K562 (cell line): Measurements from ENCODE around the gene ABI2. TPM values are rescaled to one million over a fixed set of nuclear protein-coding genes. Genes with fewer than 3 reads are reported as not detected.

Source experiments
- ATAC-seq: fragments of 200-7000 bp; cut with Tn5 transposase; 3 replicates; pipeline ENCODE4 v1.9.1; 2020; ENCODE audit warnings: moderate library complexity
- BruUV-seq: library from RNA; stranded (reverse); fragments of 400-500 nt; replicated peaks from 2 replicates; lab custom pipeline; 2021; lab: Mats Ljungman, UMichigan
- CTCF ChIA-PET: fragments of 300-600 bp; formaldehyde crosslinking; extraction: SDS; loops from one replicate; lab custom pipeline; 2021; ENCODE audit warnings: low intra/inter-chr PET ratio; lab: Yijun Ruan, JAX
- POLR2A ChIA-PET: fragments of 300-600, 350-650 bp; sonication (Branson Sonifier 250); formaldehyde crosslinking; extraction: SDS; loops from one replicate; lab custom pipeline; 2021; ENCODE audit warnings: antibody characterized with exemption, inconsistent platforms; lab: Yijun Ruan, JAX
- DNase-seq, 4 experiments: peaks; one replicate each; pipeline versions ENCODE4 v3.0.0 to v3.0.0-alpha.2; 2011 to 2018; ENCODE audit warnings: low spot score in 3 of 4, mixed read lengths in 3 of 4; ENCODE audit errors: extremely low read depth in 1 of 4
- FAIRE-seq: peaks from 2 replicates; lab custom pipeline; 2011; peaks lifted over from hg19 to GRCh38; lab: Jason Lieb, UNC
- H2AFZ ChIP-seq: 2 replicates; pipeline ENCODE4 v1.6.0; 2011; ENCODE audit warnings: low read depth, low read length, control low read depth, inconsistent platforms
- H3K27ac ChIP-seq: fragments of 200-600 bp; 3 replicates; pipeline ENCODE4 v1.8.0; 2011; ENCODE audit warnings: low read depth, mild to moderate bottlenecking, control low read depth, inconsistent platforms, low read length, moderate library complexity, mixed read lengths; ENCODE audit errors: extremely low read depth
- H3K27me3 ChIP-seq, 2 experiments: fragments of 300-600 bp in 1 of 2; 2 replicates in 1 of 2; 3 replicates in 1 of 2; pipeline versions ENCODE4 v1.6.0 to v1.8.0; 2011; ENCODE audit warnings: inconsistent platforms in 2 of 2, low read length in 2 of 2, mild to moderate bottlenecking in 1 of 2, mixed read lengths in 1 of 2, moderate library complexity in 1 of 2; ENCODE audit not compliant: control insufficient read depth in 2 of 2, insufficient read depth in 2 of 2
- H3K36me3 ChIP-seq: fragments of 300-600 bp; 3 replicates; pipeline ENCODE4 v1.8.0; 2011; ENCODE audit warnings: mild to moderate bottlenecking, low read length, inconsistent platforms; ENCODE audit not compliant: control insufficient read depth, insufficient read depth
- H3K4me1 ChIP-seq, 2 experiments: fragments of 200-600 bp in 1 of 2; replicated peaks in 1 of 2; 2 replicates in 1 of 2; 3 replicates in 1 of 2; pipeline versions ENCODE4 v1.5.1 to v1.8.0; 2011; ENCODE audit warnings: inconsistent platforms in 2 of 2, low read length in 2 of 2, mild to moderate bottlenecking in 1 of 2, mixed read lengths in 1 of 2, moderate library complexity in 1 of 2; ENCODE audit not compliant: control insufficient read depth in 2 of 2, insufficient read depth in 2 of 2
- H3K4me2 ChIP-seq: 2 replicates; pipeline ENCODE4 v1.6.1; 2011; ENCODE audit warnings: low read length, control low read depth, inconsistent platforms, mixed read lengths; ENCODE audit not compliant: insufficient read depth
- H3K4me3 ChIP-seq: fragments of 200-600 bp; sonication (generic), shearing (Covaris generic); 2 replicates; pipeline ENCODE4 v1.5.1; 2016; ENCODE audit warnings: control low read depth, inconsistent platforms
- H3K79me2 ChIP-seq: fragments of 200-600 bp; 3 replicates; pipeline ENCODE4 v1.8.0; 2011; ENCODE audit warnings: low read length, inconsistent platforms; ENCODE audit not compliant: control insufficient read depth, insufficient read depth
- H3K9ac ChIP-seq, 2 experiments: 2 replicates each; pipeline versions ENCODE4 v1.6.0 to v1.6.1; 2011; ENCODE audit warnings: low read depth in 2 of 2, low read length in 2 of 2, control low read depth in 1 of 2, inconsistent platforms in 1 of 2, mild to moderate bottlenecking in 1 of 2, mixed read lengths in 1 of 2; ENCODE audit not compliant: insufficient read depth in 1 of 2
- H3K9me1 ChIP-seq: one replicate; pipeline ENCODE4 v1.6.0; 2011; ENCODE audit warnings: inconsistent platforms, mild to moderate bottlenecking, low read length, moderate library complexity; ENCODE audit not compliant: control insufficient read depth, insufficient read depth
- H3K9me3 ChIP-seq: replicated peaks from 2 replicates; pipeline ENCODE4 v1.5.1; 2011; ENCODE audit warnings: low read depth, low read length, inconsistent platforms; ENCODE audit not compliant: control insufficient read depth, insufficient read depth
- H4K20me1 ChIP-seq: replicated peaks from 2 replicates; pipeline ENCODE4 v1.6.1; 2011; ENCODE audit warnings: low read length, inconsistent platforms, mixed read lengths; ENCODE audit not compliant: control insufficient read depth, insufficient read depth
- ELF1 ChIP-seq: fragments of 200-800 bp; sonication (Bioruptor generic); IDR thresholded peaks from 2 replicates; pipeline ENCODE4 v1.6.1; 2016; ENCODE audit warnings: missing genetic modification characterization, missing compliant biosample characterization
- ZBTB1 ChIP-seq: sonication (generic); formaldehyde crosslinking; IDR thresholded peaks from 2 replicates; pipeline ENCODE4 v1.8.1; 2023; ENCODE audit warnings: missing genetic modification reagents, low read depth, mild to moderate bottlenecking, borderline replicate concordance
- WGBS: fragments of 100-300 bp; shearing (Covaris generic); methylation state at CpG from one replicate; pipeline ENCODE4 v1.1.6; 2016; ENCODE audit warnings: low coverage, mixed read lengths; ENCODE audit not compliant: insufficient coverage; ENCODE audit errors: missing lambda C conversion rate; 5-methylcytosine and 5-hydroxymethylcytosine counted together
- in situ Hi-C: fragments of 300-500 bp; cut with MboI; formaldehyde crosslinking; loops from 4 replicates; pipeline ENCODE4 v1.15.0; 2018; ENCODE audit warnings: inconsistent platforms, mixed read lengths
- intact Hi-C: fragments of 100-400 bp; cut with micrococcal nuclease; formaldehyde crosslinking; loops from 2 replicates; pipeline ENCODE4 v1.14.2; 2022
- polyA plus RNA-seq, 8 experiments: library from polyadenylated mRNA; depleted of rRNA in 4 of 8; stranded (reverse) in 5 of 8; unstranded in 3 of 8; fragments of >200 nt; fragmentation: Nextera tagmentation in 2 of 8; fragmentation: Illumina TruSeq in 1 of 8; extraction: Ambion mirVana in 2 of 8; extraction: Trizol in 1 of 8; gene quantifications; 2 replicates each; pipeline versions ENCODE4 v1.2.1 to v1.2.3, GENCODE V29; 2011 to 2014; ENCODE audit warnings: inconsistent platforms in 1 of 8, missing spikeins in 1 of 8
- total RNA-seq, 7 experiments: library from RNA; depleted of rRNA in 6 of 7; stranded (reverse); fragments of >200 nt in 6 of 7; fragmentation: Illumina TruSeq in 2 of 7; extraction: Trizol in 2 of 7; gene quantifications; 2 replicates each; pipeline versions ENCODE4 v1.2.1 to v1.2.3, GENCODE V29; 2011 to 2021; ENCODE audit warnings: low replicate concordance in 1 of 7
- TF ChIP-seq, protein P1 (sequence below): IDR thresholded peaks from 2 replicates; pipeline ENCODE4 v1.6.1; 2014; ENCODE audit warnings: antibody characterized with exemption

Gene ABI2
- total and polyA plus RNA-seq, 9 of the 15 experiments (the other 6 are each of a cell fraction or from before 2014, with no cell fraction given), result 5.3 to 24.3 (median 12.2) TPM

DNA sequence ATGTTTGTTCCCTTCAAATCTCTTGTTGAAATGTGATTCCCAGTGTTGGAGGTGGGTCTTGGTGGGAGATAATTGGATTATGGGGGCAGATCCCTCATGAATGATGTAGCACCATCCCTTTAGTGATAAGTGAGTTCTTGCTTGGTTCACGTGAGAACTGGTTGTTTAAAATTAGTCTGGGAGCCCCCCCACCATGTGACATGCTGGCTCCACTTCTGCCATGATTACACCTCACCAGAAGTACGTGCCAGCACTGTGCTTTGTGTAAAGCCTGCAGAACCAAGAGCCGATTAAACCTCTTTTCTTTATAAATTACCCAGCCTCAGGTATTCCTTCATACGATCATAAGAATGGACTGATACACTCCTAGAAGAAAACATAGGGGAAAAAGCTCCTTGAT lies 10.1 kb downstream of the ABI2 start:
- no peak for FAIRE-seq
- no peak for DNase-seq
- Histone ChIP-seq H3K9me1 (no peaks in the 10 kb centered on the region), H3K9ac (no peak overlapping the region), H4K20me1 (no peaks in the 10 kb centered on the region), H3K4me2 (no peak overlapping the region), H3K27ac (no peak overlapping the region), H3K36me3 (no peaks in the 10 kb centered on the region), H2AFZ (no peak overlapping the region), H3K9me3 (no peaks in the 10 kb centered on the region), H3K4me1 (no peaks in the 10 kb centered on the region), H3K27me3 (no peaks in the 10 kb centered on the region), H3K79me2 (peaks cover 7% of the 10 kb centered on the region; the same call in 2 of the 3 replicates), H3K4me3 (no peak overlapping the region)
- no peak for ATAC-seq
- ChIA-PET POLR2A (interaction anchor here (0.7 to 1.1 kb wide), 2 partner anchors 10 to 99 kb away, joined by 3 read pairs; partner anchors contain the start of gene ABI2), CTCF (no interaction called here)
- BruUV-seq, result no TSS peak
- TF ChIP-seq, protein P1, sequence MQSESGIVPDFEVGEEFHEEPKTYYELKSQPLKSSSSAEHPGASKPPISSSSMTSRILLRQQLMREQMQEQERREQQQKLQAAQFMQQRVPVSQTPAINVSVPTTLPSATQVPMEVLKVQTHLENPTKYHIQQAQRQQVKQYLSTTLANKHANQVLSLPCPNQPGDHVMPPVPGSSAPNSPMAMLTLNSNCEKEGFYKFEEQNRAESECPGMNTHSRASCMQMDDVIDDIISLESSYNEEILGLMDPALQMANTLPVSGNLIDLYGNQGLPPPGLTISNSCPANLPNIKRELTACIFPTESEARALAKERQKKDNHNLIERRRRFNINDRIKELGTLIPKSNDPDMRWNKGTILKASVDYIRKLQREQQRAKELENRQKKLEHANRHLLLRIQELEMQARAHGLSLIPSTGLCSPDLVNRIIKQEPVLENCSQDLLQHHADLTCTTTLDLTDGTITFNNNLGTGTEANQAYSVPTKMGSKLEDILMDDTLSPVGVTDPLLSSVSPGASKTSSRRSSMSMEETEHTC, result no peak
- TF ChIP-seq ELF1 (tag), result no peak
- no peak for TF ChIP-seq ZBTB1
- in situ Hi-C loops (no loop called here), intact Hi-C loops (no loop called here)
- 48% methylated on average over 4 of the region's 4 CpGs for WGBS
